Activated T-cell treated with anti-CD3 and anti-CD28 coated beads for 48 hours (primary cell): Measurements from ENCODE around the gene SLC26A2.

Source experiments
- DNase-seq: peaks from one replicate; pipeline ENCODE4 v3.0.0-alpha.2; 2020; ENCODE audit warnings: low read depth

SLC26A2 gene

GRCh38 chr5:149962601-149963300 is 2.2 kb downstream of the SLC26A2 start:
- DNase-seq = no peak

DNA sequence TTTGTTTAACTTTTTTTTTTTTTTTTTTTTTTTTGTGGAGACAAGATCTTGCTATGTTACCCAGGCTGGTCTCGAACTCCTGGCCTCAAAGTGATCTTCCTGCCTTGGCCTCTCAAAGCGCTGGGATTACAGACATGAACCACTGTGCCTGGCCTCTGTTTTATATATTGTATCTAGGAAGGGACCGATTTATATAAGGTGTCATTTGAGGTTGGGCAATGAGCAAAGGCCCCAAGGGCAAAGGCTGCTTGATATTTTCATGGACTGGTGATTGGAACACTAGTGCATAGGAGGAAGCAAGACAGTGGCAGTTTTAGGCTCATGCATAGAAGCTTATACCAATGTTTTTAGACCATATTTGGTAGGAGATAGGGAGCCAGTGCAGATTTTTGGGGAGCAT is 3.2 kb downstream of the SLC26A2 start:
- no peak for DNase-seq

GRCh38 chr5:149966946-149967345 is 6.4 kb downstream of the SLC26A2 start:
- DNase-seq = no peak

GRCh38 chr5:149969181-149969930 is 8.8 kb downstream of the SLC26A2 start:
- DNase-seq = no peak

GRCh38 chr5:149975409-149975808 is 14.9 kb downstream of the SLC26A2 start:
- no peak for DNase-seq

DNA sequence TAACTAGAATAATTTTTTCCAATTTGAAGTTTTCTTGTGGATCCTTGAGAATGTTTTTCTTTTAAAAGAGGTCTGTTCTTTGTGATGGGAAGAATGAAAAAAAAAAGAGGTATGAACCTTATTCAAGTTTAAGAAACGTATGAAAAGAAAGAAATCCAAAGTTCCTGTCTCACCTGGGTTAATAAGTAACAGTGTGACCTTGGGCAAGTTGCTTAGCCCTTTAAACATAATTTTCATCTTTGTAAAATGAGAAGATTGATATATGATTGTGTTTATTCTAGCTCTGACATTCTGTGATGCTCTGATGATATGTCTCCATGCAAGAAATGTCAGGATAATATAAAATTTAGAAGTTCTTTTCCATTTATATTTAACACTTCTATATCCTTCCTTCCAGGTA is 19.3 kb downstream of the SLC26A2 start:
- DNase-seq = no peak

GRCh38 chr5:149981206-149981605 is 20.6 kb downstream of the SLC26A2 start:
- DNase-seq = no peak

DNA sequence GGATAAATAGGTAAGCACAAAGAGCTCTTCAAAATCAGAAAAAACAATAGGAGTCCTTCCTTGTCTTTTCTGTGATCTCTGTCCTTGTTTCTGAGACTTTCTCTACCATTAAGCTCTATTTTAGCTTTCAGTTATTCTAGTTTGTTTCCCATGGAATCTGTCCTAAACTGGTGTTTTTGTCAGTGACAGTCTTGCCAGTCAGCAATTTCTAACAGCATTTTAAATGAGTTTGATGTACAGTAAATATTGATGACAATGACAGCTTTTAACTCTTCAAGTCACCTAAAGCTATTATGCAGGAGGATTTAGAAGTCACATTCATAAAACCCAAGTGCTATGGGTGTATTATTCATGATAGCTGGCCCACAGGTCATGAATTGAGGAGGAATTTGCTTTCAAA is 21.9 kb downstream of the SLC26A2 start:
- DNase-seq = no peak

GRCh38 chr5:149988126-149988525 is 27.6 kb downstream of the SLC26A2 start:
- no peak for DNase-seq

DNA sequence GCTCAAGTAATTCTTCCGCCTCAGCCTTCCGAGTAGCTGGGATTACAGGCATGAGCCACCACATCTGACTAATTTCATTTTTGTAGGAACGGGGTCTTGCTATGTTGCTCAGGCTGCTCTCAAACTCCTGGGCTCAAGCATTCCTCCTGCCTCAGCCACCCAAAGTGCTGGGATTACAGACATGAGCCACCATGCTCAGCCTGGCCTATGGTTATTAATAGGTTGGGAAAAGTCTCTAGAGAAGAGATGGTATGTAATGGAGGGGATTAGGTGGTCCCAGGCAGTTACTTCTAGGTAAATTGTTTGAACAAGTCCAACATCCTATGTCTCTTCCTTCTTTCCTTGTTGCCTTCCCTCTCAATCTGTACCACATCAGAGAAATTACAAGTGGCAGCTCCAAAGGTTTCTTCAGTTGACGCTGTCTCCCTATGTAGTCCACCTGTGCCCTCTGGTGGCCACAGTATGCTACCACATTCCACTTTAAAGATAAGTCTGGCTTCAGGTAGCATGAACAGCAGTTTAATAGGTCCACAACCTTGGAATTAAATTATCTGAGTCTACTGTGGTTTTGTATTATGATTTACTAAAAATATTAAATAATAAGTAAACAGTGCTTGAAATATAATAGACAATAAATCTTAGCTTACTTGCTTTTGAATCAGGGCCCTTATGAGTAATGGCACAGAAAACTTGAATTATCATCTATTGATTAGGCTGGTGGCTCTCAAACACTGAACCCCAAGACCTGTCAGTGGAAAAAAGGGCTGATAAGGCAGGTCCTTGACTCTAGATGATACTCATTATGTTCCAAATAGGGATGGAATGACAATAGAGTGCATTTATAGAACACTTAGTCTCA is 30.2 kb downstream of the SLC26A2 start:
- peak; percentile 50 for DNase-seq

DNA sequence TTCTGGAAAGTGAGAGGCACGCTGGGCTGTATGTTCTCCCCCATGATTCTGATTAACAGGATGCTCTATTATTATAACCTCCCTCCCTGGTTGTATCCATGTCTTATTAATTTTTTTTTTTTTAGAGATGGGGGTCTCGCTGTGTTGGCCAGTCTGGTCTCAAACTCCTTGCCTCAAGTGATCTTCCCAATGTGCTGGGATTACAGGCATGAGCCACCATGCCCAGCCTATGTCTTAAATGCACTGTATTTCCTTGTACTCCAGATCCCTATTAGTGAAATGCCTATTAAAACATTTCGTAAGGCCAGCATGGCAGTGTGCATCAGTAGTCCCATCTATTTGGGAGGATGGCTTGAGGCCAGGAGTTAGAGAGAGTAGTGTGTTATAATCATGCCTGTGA is 32.9 kb downstream of the SLC26A2 start:
- DNase-seq = no peak

DNA sequence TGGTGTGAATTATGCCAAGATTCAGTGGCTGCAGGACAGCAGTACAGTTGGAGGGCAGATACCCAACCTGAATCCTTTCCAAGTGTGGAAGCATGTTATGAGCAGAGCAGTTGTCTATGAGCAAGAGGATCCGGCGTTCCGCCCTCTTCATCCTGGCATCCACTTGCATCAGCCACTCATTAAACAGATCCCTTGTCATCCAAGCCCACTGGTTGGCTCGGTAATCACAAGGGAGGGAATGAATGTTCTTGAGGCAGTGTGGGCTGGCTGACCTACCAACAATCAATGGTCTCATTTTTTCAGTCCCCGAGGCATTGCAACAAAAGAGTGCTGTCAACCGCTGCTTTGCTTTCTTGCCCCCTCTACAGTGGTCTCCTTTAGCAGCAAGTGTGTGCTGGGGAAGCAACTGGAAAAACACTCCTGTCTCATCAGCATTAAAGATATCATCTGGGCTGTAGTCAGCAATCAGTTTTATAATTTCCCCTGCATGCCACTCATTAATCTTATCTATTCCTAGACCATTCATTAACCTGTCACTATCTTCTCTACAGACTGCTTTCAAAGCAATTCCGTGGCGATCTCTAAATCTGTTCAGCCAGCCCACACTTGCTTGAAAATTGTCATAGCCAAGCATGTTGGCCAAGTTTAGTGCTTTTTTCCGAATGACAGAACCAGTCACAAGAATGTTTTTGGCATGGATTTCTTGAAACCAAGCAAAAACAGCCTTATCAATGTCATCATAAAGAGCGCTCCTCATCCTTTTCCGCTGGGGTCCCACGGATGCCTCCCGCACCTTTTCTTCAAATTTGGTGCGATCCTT is 35.0 kb downstream of the SLC26A2 start:
- DNase-seq = no peak

DNA sequence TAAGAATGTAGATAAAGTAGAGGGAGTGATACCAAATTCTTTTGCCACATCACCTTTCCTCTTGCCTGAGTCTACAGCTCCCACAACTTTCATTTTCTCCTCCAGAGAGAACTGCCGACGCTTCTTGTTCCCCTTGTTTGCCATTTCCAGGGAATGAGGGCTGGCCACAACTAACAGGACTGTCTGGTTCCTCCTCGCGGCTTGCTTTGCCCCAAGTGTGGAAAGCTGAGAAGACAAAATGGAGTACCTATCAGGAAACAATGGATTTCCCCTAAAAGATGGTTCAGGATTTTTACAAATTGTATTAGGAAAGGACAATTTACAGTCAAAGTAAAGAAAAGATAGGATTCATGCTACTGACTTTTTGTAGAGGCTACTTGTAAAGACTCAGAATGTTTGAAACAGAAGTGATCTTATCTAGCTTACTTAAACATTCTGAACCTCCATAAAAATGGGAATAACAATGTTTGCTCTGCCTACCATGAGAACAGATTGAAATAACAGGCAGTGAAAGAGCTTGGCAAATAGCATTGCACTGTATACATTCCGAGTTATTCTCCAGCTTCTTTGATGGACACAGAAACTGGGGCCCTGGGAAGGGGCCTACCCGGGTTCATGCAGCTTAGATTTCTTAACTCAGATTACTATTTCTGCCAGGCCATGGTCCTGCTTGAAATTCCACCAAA is 35.8 kb downstream of the SLC26A2 start:
- DNase-seq = no peak

DNA sequence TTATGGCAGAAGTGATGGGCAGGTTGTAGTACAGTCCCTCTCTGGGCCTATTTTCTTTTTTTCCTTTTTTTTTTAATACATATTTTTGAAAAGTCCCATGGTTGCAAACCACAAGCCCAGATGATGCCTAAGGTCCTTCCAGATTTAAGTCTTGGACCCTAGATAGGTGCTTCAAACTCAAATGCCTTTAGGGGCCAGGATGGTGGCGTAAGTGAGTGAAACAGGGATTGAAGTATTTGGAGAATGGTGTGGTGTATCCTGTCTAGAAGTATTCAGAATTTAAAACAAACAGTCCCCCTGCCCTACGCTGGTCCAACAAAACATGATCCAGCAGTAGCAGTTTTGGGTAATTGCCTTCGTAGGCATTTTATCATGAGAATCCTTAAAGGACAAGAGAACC is 37.7 kb downstream of the SLC26A2 start:
- no peak for DNase-seq

- no peak for DNase-seq
These were observed 38.8 kb downstream of the SLC26A2 start for GRCh38 chr5:149999359-149999758.

DNA sequence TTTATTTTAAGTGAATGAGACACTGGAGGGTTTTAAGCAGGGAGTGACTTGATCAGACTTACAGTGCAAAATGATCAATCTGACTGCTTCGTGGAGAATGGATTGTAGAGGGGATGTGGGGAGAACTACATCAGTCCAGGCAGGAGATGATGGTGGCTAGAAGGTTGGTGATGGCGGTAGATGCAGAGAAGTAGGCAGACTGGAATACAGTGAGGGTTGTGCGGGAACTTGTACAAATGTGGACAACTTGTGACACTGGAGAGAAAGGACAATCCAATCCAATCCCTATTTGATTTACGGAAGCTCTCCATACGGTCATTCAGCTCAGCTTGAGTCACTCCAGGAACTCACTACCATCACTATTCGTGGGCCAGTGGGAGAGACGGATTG is 39.3 kb downstream of the SLC26A2 start:
- no peak for DNase-seq

DNA sequence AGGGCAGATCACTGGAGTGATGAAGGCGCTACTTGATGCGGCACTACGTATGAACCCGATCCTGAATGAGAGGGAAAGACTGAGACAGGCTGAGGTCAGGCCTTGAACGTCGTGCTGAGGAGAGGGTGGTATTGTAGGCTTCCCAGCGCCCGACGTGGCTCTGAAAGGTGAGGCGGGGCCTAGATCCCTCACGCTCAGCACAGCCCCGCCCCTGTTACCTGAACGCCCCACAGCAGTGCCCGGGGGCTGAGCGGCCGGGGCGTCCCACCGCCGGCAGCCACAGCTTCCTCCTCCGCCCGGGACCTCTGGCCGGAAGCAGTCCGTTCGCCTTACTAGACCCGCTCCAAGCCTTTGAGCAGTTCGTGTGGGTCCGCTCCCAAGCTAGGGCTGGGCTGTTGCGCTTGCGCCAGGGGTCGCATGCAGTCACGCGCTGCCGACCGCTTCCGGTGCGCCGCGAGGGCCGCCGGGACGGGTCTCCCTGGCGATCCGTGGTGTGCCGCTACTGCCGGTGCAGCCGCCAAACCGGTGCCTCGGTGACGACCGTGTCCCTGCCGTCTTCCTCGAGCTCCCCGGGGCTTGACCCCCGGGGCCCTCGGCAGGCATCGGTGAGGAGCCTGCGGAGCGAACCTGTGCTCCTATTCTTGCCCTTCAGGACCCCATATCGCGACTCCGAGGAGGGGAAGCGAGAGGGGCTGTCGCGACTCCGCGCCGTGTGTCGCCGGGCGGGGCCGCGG is 39.9 kb downstream of the SLC26A2 start, which contains the start of the genes HMGXB3 and TIGD6:
HMGXB3 (plus strand) TSS at position 484 of the 734 bp plus-strand sequence. CDS start 4,114 bp downstream, outside the sequence.
TIGD6 (minus strand) TSS at position 399 of the 734 bp plus-strand sequence. CDS start 4,306 bp downstream, outside the sequence.
- DNase-seq = peak; percentile 90

DNA sequence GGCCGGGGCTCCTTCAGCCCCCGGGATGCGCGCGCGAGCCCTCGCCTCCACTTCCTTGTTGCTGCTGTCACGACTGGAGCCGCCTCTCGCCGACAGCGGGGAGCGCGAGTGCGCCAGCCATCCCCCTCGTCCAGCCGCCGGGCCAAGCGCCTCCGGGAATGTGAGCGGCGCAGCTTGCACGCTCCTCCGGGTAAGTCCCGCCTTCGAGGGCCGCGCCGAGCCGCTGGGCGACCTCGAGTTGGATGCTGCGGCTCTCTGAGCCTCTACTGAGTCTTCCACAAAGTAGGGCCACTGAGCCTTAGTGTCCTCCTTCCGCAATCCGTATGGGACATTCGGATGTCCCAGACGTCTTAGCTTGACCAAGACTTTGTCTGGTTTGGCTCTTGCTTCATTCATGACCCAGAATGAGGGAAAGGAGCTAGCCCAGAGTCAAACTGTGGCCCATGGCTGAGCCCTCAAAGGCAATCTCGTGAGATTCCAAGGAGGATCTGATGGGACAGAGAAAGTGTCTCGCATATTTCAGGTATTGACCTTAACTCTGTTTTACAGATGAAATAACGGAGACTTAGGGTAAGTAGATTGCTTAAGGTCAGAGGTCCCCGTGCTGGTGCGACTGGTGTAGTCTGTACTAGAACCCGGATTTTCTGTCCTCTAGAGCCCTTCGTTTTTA is 40.6 kb downstream of the SLC26A2 start:
- peak; percentile 24 for DNase-seq

DNA sequence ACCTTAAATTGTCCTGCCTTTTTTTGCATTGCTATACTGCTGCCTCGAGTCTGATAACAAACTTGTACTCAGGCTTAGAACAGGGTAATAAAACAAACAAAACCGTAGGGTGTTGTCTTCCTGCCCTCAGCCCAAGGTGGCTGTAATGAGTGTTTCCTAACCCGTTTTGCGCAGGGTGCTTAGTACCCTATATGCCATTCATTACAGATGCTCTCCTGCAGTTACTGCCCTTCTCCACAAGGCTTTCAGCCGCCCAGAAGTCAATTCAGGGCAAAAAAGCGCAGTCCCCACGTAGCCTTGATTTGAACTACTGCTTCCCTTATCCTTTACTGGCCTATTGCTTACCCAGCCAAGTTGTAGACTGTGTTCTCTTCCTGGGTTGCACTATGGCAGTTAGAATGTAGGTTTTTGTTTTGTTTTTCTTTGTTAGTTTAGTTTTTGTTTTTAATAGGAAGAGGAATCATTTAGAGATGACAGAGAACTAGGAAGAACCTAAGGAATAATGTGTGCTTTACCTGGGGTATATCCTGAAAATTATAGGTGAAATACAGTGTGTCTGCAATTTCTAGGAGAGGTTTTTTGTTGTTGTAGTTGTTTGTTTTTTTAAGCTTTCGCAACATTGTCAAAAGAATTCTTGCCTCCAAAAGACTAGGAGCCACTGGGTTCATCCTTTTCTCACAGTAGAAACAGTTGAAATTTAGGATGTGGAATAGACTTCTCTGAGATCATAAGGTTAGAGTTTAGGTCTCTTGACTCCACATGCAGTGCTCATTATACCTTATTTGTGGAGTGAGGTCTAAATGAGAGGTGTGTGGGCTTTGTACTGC is 41.3 kb downstream of the SLC26A2 start:
- peak; percentile 44 for DNase-seq
